Measurements from ENCODE around the gene CFAP97D2.
A peak's percentile ranks its signal among the peaks of the same experiment; 100 is the strongest.
"Not testable (repeated sequence)": the region's sequence is repeated elsewhere in the genome, so short reads cannot be mapped to it uniquely, and the experiment has no call there.

CFAP97D2 gene

GRCh38 chr13:114179087-114179658, at the start of gene CFAP97D2:
Gene CFAP97D2 (plus strand): TSS chr13:114179257. CDS start chr13:114179331, 74 bp downstream.
- no peak for DNase-seq (ENCODE audit: low spot score)

- no peak for DNase-seq (ENCODE audit: low spot score)
Observed at GRCh38 chr13:114129649-114130062, 49.4 kb upstream of the CFAP97D2 start.

- DNase-seq (ENCODE audit: low spot score) = no peak
Observed at GRCh38 chr13:114130131-114130836, 48.8 kb upstream of the CFAP97D2 start.

- DNase-seq (ENCODE audit: low spot score) = no peak
Observed at GRCh38 chr13:114130837-114131582, 48.0 kb upstream of the CFAP97D2 start.

GRCh38 chr13:114131583-114132418, 47.3 kb upstream of the CFAP97D2 start:
- no peak for DNase-seq (ENCODE audit: low spot score)

- DNase-seq (ENCODE audit: low spot score) = peak; percentile 91
Observed at GRCh38 chr13:114132419-114133121, 46.5 kb upstream of the CFAP97D2 start, which contains the start of gene RASA3. Gene RASA3 (minus strand): TSS chr13:114132623. CDS start chr13:114132489, 134 bp downstream.

GRCh38 chr13:114133126-114133525, 45.9 kb upstream of the CFAP97D2 start:
- not testable (repeated sequence) for DNase-seq (ENCODE audit: low spot score)

DNA sequence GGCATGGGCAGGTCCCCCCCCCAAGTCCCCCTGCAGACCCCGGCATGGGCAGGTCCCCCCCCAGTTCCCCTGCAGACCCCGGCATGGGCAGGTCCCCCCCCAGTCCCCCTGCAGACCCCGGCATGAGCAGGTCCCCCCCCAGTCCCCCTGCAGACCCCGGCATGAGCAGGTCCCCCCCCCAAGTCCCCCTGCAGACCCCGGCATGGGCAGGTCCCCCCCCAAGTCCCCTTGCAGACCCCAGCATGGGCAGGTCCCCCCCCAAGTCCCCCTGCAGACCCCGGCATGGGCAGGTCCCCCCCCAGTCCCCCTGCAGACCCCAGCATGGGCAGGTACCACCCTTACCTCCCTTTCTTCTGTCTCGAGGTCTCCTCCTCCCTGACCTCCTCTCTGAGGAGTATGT, 45.5 kb upstream of the CFAP97D2 start:
- DNase-seq (ENCODE audit: low spot score) = not testable (repeated sequence)

GRCh38 chr13:114134111-114134943, 44.7 kb upstream of the CFAP97D2 start:
- no peak for DNase-seq (ENCODE audit: low spot score)

- DNase-seq (ENCODE audit: low spot score) = no peak
Observed at GRCh38 chr13:114134944-114135610, 44.0 kb upstream of the CFAP97D2 start.

DNA sequence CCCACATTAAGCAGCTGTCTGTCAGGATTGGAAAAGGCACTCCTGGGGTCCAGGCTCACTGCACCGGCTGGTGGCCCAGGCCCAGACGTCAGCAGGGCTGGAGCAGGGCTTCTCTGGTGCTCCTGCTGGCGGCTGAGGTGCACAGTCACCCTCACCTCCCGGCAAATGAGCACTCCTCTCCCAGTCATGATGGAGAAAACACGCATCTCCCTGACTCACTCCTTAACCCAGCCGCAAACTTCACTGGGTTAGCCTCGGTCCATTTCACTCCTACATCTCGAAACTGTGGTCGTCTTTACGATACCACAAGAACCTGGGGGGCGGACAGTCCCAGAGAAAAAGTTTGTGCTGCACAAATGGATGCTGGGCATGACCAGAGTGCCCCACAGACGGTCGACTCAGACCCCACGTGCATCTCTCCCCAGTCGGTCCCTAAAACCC, 43.3 kb upstream of the CFAP97D2 start:
- DNase-seq (ENCODE audit: low spot score) = no peak

DNA sequence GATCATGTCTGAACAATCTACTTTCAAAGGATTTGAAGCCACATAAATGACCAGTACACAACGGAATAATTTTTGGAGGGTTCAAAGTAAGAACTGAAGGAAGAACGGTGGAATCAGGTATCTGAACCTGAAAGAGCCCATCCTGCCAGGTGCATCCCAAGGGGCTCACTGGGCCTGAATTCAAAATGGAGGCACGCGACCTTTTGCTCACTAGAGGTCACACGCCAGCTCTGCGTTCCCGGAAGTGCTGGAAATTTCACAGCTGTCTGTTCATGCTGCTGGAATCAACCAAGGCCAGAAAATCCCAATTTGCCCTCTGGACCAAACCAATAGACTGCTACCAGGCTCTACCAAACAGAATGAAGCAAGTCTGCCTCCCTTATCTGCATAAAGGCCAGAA, 42.5 kb upstream of the CFAP97D2 start:
- DNase-seq (ENCODE audit: low spot score) = no peak

GRCh38 chr13:114140131-114140905, 38.7 kb upstream of the CFAP97D2 start:
- DNase-seq (ENCODE audit: low spot score) = no peak

DNA sequence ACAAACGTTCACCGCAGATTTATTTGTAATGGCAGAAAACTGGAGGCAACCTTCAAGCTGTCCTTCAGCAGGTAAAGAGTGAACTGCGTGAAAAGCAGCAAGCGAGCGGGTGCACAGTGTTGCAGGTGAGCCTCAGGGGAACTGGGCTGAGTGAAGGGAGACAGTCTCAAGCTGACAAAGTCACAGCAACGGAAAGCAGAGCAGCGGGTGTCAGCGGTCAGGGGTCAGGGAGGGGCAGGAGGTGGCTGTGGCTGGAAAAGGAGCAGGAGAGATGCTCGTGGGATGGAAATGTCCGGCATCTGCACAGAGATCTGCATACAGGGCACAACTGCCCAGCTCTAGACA, 38.2 kb upstream of the CFAP97D2 start:
- DNase-seq (ENCODE audit: low spot score) = no peak

- DNase-seq (ENCODE audit: low spot score) = no peak
Observed at GRCh38 chr13:114141261-114141996, 37.6 kb upstream of the CFAP97D2 start.

GRCh38 chr13:114142137-114142550, 36.9 kb upstream of the CFAP97D2 start:
- DNase-seq (ENCODE audit: low spot score) = no peak

GRCh38 chr13:114142640-114143490, 36.2 kb upstream of the CFAP97D2 start:
- DNase-seq (ENCODE audit: low spot score) = no peak
